ENCODE data around the gene RAB5A.
"Not testable (repeated sequence)": the region's sequence is repeated elsewhere in the genome, so short reads cannot be mapped to it uniquely, and the experiment has no call there.

DNA sequence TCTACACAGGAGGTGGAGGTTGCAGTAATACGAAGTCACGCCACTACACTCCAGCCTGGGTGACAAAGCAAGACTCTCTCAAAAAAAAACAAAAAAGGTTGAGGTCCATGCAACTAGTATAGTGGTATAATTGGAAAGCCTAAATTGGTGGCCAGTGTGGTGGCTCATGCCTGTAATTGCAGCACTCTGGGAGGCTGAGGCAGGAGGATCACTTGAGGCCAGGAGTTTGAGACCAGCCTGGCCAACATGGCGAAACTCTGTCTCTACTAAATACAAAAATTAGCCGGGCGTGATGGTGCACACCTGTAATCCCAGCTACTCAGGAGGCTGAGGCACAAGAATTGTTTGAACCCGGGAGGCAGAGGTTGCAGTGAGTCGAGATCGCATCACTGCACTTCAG, 42.0 kb downstream of the RAB5A start:
- TF ChIP-seq POLR2AphosphoS5, POLR2A (IDR thresholded peaks at IDR 0.05): not testable (repeated sequence)
